Measurements from ENCODE around the gene GPD2. TPM values are rescaled to one million over a fixed set of nuclear protein-coding genes. Genes with fewer than 3 reads are reported as not detected.

GPD2 gene
- total and polyA plus RNA-seq, 2 of the 8 experiments (the other 6 are each of a cell fraction or from before 2014, with no cell fraction given), result 8.4 to 43.1 TPM

DNA sequence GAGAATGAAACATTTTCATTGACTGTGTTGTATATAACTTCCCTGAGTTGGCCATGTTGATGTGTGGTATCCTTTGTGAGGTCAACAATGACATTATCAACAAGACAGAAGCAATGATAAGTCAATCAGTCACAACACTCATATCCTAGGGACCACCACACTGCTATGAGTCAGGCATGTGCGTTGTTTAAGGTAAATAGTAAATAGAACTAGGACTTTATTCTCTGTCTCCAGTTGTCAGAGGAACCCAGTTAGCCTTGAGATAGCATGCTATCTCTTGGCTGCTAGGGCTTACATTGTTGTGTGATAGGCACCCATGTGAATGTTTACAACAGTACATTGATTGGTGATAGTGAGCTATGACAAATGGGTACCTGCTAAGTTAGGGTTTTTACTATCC lies 37.3 kb downstream of the GPD2 start:
- Histone ChIP-seq H2BK5ac (ENCODE audit: low read depth, low read length) (no peak overlapping the region), H4K20me1 (replicated peaks in 1 of 2; ENCODE audit: control insufficient read depth in 1 of 2, insufficient read depth in 2 of 2, low read length in 2 of 2) (no peaks in the 10 kb centered on the region), H3K4me3 (ENCODE audit: extremely low read depth in 1 of 4, insufficient read depth in 2 of 4, low read depth in 3 of 4, low read length in 4 of 4) (no peak overlapping the region), H2BK15ac (ENCODE audit: low read length) (no peak overlapping the region), H3K23ac (ENCODE audit: insufficient read length) (no peak overlapping the region), H3K36me3 (ENCODE audit: control insufficient read depth in 2 of 4, insufficient read depth in 4 of 4, low read length in 3 of 4) (no peaks in the 10 kb centered on the region), H3K27me3 (replicated peaks in 1 of 4; ENCODE audit: control insufficient read depth in 3 of 4, extremely low read depth in 1 of 4, insufficient read depth in 3 of 4, low read length in 3 of 4) (no peaks in the 10 kb centered on the region), H3K4me1 (replicated peaks in 1 of 4; ENCODE audit: control insufficient read depth in 3 of 4, insufficient read depth in 4 of 4, low read length in 3 of 4) (no peaks in the 10 kb centered on the region; a peak in 1 of 7 replicates), H3K4ac (replicated peaks; ENCODE audit: insufficient read length, low read depth, low read length) (no peak overlapping the region), H3K4me2 (ENCODE audit: insufficient read depth in 1 of 2, low read depth in 2 of 2, low read length in 2 of 2) (no peak overlapping the region), H4K91ac (replicated peaks; ENCODE audit: insufficient read length, low read length) (no peak overlapping the region), H2BK120ac (replicated peaks; ENCODE audit: low read depth, low read length) (no peak overlapping the region), H3K79me1 (ENCODE audit: low read depth, low read length) (no peaks in the 10 kb centered on the region), H2BK12ac (ENCODE audit: low read depth, low read length) (no peak overlapping the region), H3K9me3 (ENCODE audit: insufficient read depth in 2 of 2, low read depth in 1 of 2, low read length in 1 of 2) (no peaks in the 10 kb centered on the region), H3K79me2 (ENCODE audit: control insufficient read depth in 1 of 2, insufficient read depth in 2 of 2, low read length in 2 of 2) (peaks cover 0 to 7% of the 10 kb centered on the region in 2 experiments; a peak in 1 of 4 replicates), H3K27ac (ENCODE audit: low read depth, low read length) (no peak overlapping the region), H3K23me2 (ENCODE audit: low read depth, low read length) (no peaks in the 10 kb centered on the region), H3K18ac (ENCODE audit: extremely low read depth, low read length) (no peak overlapping the region), H3K14ac (ENCODE audit: insufficient read length) (no peak overlapping the region), H2BK20ac (ENCODE audit: low read length) (no peak overlapping the region), H3K56ac (replicated peaks; ENCODE audit: insufficient read length, low read depth, low read length) (no peak overlapping the region), H4K5ac (ENCODE audit: insufficient read length, low read depth, low read length) (no peak overlapping the region), H3K9ac (replicated peaks in 1 of 4; ENCODE audit: extremely low read depth in 1 of 4, low read depth in 3 of 4, low read length in 3 of 4) (no peak overlapping the region), H2AK5ac (ENCODE audit: low read depth, low read length) (no peak overlapping the region), H4K8ac (ENCODE audit: extremely low read depth, insufficient read depth, low read length) (no peak overlapping the region), H2AFZ (ENCODE audit: low read length) (no peak overlapping the region)
- TF ChIP-seq TAF1 (IDR thresholded peaks at IDR 0.05; ENCODE audit: low read depth, low read length) (no peak), SUZ12 (IDR thresholded peaks at IDR 0.05; ENCODE audit: low read length) (no peak), RFX5 (IDR thresholded peaks at IDR 0.05; ENCODE audit: borderline replicate concordance, low read depth, low read length) (no peak), BCL11A (IDR thresholded peaks at IDR 0.05; ENCODE audit: low read depth in 2 of 2, low read length in 2 of 2) (no peak), GTF2F1 (IDR thresholded peaks at IDR 0.05; ENCODE audit: borderline replicate concordance, low read depth, low read length) (no peak), CREB1 (IDR thresholded peaks at IDR 0.05) (no peak), SIRT6 (IDR thresholded peaks at IDR 0.05; ENCODE audit: low read length) (no peak), MAFK (IDR thresholded peaks at IDR 0.05; ENCODE audit: low read depth, low read length) (no peak), CBX8 (IDR thresholded peaks at IDR 0.05; ENCODE audit: borderline replicate concordance, low read depth, low read length) (no peak), YY1 (IDR thresholded peaks at IDR 0.05; ENCODE audit: low read depth, low read length) (no peak), SRF (IDR thresholded peaks at IDR 0.05; ENCODE audit: low read depth, low read length) (no peak), RAD21 (IDR thresholded peaks at IDR 0.05 in 1 of 2, conservative IDR thresholded peaks at IDR 0.05 in 1 of 2; ENCODE audit: low read depth in 2 of 2, low read length in 2 of 2) (no peak), CHD2 (IDR thresholded peaks at IDR 0.05; ENCODE audit: low read length) (no peak), JUND (IDR thresholded peaks at IDR 0.05; ENCODE audit: low read length) (no peak), SP2 (IDR thresholded peaks at IDR 0.05; ENCODE audit: low read length) (no peak)
- TF ChIP-seq, protein P1, sequence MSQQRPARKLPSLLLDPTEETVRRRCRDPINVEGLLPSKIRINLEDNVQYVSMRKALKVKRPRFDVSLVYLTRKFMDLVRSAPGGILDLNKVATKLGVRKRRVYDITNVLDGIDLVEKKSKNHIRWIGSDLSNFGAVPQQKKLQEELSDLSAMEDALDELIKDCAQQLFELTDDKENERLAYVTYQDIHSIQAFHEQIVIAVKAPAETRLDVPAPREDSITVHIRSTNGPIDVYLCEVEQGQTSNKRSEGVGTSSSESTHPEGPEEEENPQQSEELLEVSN (IDR thresholded peaks at IDR 0.05), result no peak
- no peak for DNase-seq (ENCODE audit: low read depth in 1 of 2, low spot score in 2 of 2)
- POLR2A ChIA-PET (ENCODE audit: partially characterized antibody), result no interaction called here
- CTCF ChIA-PET (ENCODE audit: partially characterized antibody), result interaction anchor here (1.5 to 1.6 kb wide), 2 partner anchors 9 to 23 kb away, joined by 3 to 4 read pairs; no protein-coding TSS in a partner anchor
- FAIRE-seq, result no peak
- 100% methylated on average over 1 of the region's 1 CpG; no CpG with 5 or more reads in 1 of the 2 experiments for WGBS, 2 experiments (ENCODE audit: extremely low coverage in 1 of 2, insufficient coverage in 1 of 2, insufficient read length in 1 of 2, insufficient replicate concordance in 2 of 2, low coverage in 1 of 2, low lambda C conversion rate in 2 of 2, missing lambda C conversion rate in 1 of 2)

Measured in H1 (cell line).